ENCODE results near the gene SLC34A2. TPM values are rescaled to one million over a fixed set of nuclear protein-coding genes. Genes with fewer than 3 reads are reported as not detected.

SLC34A2 gene
- total and polyA plus RNA-seq, 10 of the 15 experiments (the other 5 are each of a cell fraction or from before 2014, with no cell fraction given) = 0.08 to 0.59 TPM; not detected in 8

GRCh38 chr4:25667931-25668557, 12.4 kb downstream of the SLC34A2 start (continued):
- TF ChIP-seq CUX1 (IDR thresholded peaks at IDR 0.05; ENCODE audit: insufficient replicate concordance, low read depth, low read length) (no peak), SKIL (IDR thresholded peaks at IDR 0.05; ENCODE audit: low read depth, poor library complexity, severe bottlenecking) (no peak), RUNX3 (IDR thresholded peaks at IDR 0.05; ENCODE audit: low read length) (no peak), RB1 (IDR thresholded peaks at IDR 0.05; ENCODE audit: borderline replicate concordance) (no peak), NBN (IDR thresholded peaks at IDR 0.05) (no peak), POLR2AphosphoS2 (IDR thresholded peaks at IDR 0.05; ENCODE audit: low read depth, low read length) (no peak), YBX1 (IDR thresholded peaks at IDR 0.05) (no peak), BACH1 (IDR thresholded peaks at IDR 0.05; ENCODE audit: borderline replicate concordance) (no peak), MYB (IDR thresholded peaks at IDR 0.05; ENCODE audit: borderline replicate concordance, low read depth, low read length) (no peak), SMAD1 (IDR thresholded peaks at IDR 0.05; ENCODE audit: low read depth, partially characterized antibody) (no peak)
